HG03432 (cell line): ENCODE measurements around the gene OXSR1.

Source experiments
- ATAC-seq: cut with Tn5 transposase; IDR thresholded peaks from one replicate; pipeline ENCODE4 v1.9.1; 2021; ENCODE audit warnings: mild to moderate bottlenecking, moderate library complexity; ENCODE audit not compliant: unreplicated experiment

The OXSR1 gene

DNA sequence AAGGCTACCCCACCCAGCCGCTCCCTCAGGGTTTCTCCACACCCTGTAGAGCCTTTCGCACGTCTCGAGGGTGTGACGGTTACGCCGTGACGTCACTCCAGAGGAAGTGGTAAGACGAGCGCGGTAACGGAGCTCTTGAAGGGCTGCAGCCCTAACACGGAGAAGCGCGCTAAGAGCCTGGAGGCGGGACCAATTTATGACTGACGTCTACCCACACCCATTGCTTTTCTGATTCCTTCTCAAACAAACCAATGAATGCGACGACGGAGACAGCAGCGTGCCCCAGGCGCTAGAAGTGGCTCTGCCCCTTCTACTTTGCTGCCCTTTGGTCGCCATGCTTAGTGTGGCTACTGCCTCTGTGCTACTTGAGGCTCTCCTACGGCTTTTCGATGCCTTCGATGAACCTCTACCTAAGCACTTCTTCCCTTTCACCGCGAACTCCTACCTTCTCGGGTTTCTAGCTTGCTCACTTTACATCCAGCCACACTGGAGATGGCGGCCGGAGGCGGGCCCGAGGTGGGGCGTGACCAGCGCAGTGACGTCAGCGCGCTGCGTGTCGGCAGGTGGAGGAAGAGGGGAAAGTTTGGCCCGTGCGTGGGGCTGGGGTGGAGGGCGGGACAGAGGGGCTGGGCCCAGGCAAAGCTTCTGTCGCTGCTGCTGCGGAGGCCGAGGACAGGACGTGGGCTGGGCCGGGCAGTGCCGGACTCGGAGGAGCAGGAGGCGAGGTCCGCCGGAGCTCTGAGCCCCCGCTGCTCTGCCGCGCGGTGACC, at the start of gene OXSR1:
OXSR1 (plus strand) TSS at position 586 of the 770 bp plus-strand sequence. CDS start 340 bp downstream, outside the sequence.
- peak; percentile 92 for ATAC-seq

DNA sequence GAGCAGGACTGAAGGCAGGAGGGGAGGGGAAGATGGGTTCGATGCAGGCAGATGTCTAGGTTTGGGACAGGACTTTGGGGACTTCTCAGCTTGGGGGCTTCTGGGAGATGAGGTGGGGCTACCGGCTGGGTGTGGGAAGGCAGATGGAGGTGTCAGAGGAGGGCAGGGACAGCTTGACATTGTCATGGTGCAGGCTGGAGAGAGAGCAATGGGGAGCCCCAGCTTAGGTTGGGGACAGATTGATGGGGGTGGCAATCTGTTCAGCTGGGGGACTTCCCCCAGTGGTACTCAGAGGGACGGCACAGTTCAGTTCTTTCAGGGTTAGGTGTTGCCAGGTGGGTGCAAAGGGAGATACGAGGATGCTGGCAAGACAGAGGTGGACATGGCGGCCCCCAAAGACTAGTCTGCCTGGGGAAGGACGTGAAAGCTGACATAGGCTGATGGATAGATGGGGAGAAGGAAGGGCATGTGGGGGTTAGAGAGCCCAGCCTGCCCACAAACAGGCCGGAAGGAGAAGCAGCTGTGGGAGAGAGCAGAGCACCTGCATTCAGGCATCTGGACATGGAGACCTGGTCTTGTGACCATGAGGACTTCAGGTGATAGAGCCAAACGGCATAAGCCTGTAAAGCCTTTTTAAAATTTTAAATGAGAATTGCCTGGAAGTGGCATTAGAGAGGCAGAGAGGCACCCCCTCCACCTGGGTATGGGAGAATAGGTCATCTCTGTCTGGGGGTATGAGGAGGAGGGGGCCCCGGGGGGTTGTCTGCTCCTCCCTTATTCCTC, 49.5 kb upstream of the OXSR1 start:
- no peak for ATAC-seq

DNA sequence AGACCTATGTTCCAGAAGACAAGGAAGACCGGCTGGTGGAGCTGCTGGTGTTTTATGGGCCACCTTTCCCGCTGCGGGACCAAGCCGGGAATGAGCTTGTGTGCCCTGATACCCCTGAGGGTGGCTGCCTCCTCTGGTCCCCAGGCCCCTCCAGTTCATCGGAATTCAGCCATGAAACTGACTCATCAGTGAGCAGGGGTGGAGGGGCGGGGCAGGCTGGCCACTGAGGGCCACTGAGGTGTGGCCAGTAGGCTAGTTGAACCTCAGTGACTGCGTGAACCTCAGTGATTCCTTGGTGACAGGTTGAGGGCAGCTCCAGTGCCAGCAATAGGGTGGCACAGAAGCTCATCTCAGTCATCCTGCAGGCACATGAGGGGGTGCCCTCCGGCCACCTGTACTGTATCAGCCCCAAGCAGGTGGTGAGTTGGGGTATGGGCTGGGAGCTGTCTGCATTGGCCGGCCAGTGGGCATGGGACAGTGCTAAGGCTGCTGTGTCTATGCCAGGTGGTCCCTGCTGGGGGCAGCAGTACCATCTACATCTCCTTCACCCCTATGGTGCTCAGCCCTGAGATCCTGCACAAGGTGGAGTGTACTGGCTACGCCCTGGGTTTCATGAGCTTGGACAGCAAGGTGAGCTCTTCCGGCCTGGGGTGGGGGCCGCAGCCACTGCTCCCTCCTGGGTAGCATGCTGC, 48.7 kb upstream of the OXSR1 start:
- ATAC-seq = no peak

DNA sequence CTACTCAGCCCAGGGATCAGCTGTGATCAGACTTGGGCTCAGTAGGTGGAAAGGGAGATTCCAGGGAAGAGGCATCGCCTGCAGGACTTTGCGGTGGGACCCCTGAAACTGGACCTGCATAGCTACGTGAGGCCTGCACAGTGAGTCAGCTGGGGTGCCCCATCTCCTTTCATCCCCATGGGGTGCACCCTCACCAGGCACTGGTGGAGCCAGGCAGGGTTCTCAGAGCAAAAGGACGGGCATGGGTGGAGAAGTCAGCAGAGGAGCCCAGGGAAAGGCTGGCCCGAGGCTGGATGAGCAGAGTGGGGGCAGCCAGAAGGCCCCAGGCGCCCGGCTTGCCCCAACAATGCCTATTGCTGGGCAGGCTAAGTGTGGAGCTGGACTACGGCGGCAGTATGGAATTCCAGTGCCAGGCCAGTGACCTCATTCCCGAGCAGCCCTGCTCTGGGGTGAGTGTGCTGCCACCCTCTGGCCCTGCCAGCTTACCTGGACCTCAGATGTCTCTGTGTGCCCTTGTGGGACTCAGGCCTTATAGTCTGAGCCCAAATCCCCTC, 48.1 kb upstream of the OXSR1 start:
- no peak for ATAC-seq

DNA sequence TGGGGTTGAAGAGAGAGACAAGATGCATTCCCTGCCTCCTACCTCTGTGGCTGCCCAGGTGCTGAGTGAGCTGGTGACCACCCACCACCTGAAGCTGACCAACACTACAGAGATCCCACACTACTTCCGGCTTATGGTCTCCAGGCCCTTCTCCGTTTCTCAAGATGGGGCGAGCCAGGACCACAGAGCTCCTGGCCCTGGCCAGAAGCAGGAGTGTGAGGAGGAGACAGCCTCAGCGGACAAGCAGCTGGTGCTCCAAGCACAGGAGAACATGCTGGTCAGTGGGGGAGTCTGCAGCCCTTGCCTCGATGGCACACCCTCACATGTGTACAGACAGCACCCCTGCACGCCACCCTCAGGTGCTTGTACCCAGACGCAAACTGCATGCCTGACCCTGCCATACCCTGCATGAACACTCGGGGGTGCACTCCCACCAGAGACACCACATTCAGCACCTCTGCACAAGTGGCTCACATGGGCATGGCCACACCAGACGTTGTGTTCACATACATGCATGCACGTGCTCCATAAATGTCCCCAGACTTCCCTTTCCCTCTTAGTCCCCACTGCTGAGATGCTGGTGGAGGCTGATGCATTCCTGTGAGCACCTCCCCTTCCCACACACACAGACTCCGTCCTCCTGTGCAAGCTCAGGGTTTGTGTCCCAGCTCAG, 47.5 kb upstream of the OXSR1 start:
- ATAC-seq = peak; percentile 77

DNA sequence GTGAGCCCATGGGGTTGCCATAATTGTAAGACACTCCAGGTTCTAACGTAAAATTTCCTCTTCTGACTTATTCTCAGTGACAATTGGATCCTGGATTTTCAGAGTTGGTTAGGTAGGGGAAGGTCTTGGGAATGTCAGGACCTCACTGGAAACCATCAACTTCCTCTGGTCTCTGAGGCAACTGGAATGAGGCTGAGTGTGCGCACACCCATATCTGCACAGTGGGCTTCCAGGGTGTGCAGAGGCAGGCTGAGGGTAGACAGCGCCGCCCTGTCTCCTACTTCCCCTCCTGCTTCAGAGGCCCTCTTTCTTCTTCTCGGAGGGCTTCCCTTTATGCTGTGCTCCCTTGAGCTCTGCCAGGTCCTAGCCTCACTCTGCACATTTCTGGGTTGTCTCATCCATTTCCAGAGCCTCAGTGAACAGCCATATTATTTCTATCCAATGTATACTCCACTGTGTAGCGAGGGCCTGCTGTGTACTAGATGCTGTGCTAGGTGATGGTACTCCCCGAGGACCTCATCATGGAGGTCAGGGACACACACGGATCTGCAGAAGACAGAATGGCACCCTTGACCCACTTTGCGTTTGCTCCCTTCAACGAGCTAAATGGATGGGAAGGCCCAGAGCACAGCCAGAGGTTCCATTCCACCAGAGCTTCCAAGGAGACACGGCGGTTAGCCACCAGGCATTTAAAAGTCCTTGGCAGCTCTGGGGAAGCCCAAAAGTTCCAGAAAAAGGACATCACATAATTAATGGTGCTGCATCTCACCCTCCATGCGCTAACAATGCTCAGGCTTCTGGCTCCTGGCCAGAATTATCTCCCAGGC, 46.7 kb upstream of the OXSR1 start:
- ATAC-seq = no peak

DNA sequence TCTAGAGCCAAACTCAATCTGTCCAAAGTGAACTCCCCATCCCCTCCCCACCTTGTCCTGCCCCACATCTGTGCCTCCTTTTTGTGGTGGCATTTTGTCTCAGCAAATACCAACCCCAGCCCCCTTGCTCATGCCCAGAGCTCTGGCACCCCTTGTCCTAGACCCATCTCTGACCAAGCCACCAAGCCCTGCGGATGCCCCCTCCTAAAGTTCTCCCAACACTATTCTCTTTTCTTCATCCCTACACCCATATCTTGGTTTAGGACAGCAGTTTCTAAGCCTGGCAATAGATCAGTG, 46.1 kb upstream of the OXSR1 start:
- no peak for ATAC-seq

DNA sequence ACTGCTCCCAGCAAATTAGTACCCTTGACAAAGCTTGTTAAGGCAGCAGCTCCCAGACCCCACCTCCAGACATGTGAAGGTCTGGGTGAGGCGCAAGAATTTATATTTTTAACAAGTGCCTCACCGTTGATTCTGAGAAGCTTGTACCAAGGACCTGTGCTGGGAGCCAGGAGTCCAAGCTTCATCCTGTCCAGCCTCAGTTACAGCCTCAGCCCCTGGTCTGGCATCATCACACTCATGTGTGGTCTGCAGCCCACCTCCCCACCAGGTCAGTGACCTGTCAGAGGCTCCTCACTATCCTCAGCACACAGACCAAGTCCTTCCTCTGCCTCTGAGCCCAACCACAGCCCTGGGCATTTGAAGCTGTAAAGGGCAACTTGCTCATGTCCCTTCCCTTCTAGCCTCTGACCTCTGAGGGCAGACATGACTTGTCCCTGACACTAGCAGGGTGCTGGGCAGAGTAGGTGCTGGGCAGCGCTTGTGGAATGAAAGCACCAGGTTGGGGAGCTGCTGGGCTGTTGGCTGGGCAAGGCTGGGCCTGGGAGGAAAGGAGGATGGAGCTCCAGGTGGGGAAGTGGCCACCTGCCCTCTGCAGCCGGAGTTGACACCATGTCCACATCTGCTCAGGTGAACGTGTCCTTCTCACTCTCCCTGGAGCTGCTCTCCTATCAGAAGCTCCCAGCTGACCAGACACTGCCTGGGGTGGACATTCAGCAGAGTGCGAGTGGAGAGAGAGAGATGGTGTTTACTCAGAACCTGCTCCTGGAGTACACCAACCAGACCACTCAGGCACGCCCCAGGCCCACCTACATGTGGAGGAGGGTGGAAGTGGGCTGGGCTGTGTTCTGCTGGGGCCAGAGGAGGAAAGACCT, 45.3 kb upstream of the OXSR1 start:
- ATAC-seq = no peak

DNA sequence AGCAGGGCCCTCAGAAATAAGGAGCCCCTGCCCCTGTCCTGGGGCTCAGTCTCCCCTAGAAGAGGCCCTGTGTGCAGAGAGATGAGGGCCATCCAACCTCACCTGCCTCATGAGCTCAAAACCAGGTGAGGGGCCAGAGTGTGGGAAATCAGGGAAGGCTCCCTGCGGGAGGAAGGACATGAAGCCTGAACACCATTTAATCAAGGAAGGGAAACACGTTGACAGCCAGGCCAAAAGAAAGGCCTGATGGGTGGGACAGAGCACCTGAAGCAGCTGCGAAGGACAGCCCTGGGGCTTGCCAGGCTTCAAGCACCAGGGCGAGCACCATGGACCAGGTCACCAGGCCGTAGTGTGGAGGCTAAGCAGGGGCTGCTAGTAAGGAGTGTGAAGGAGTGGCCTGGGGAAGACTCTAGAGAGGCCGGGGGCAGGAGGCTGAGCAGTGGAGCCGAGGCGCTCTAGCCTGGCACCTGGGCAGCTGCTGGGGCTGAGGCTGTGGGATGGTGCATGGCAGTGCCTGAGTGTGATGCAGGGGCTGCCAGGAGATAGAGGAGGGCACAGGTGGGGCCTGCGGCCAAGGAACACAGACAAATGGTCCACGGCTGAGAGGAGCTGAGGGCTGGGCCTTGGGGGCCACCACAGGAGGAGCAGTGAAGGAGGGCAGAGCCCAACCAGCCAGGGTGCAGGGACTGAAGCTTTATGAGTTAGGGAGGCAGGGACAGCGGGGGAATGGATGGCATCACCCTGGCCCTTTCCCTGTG, 44.5 kb upstream of the OXSR1 start:
- no peak for ATAC-seq

DNA sequence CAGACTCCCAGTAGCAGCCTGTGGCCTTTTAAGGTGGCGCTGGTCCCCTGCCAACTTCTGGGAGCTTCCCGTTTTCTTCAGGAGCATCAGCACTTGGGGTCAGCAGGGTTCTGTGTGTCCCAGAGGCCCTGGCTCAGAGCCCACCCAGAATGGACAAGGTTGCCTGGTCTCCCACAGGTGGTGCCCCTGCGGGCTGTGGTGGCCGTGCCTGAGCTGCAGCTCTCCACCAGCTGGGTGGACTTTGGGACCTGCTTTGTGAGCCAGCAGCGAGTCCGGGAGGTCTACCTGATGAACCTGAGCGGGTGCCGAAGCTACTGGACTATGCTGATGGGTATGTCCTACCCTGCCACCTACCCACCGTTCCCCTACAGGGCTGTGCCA, 43.9 kb upstream of the OXSR1 start:
- no peak for ATAC-seq

DNA sequence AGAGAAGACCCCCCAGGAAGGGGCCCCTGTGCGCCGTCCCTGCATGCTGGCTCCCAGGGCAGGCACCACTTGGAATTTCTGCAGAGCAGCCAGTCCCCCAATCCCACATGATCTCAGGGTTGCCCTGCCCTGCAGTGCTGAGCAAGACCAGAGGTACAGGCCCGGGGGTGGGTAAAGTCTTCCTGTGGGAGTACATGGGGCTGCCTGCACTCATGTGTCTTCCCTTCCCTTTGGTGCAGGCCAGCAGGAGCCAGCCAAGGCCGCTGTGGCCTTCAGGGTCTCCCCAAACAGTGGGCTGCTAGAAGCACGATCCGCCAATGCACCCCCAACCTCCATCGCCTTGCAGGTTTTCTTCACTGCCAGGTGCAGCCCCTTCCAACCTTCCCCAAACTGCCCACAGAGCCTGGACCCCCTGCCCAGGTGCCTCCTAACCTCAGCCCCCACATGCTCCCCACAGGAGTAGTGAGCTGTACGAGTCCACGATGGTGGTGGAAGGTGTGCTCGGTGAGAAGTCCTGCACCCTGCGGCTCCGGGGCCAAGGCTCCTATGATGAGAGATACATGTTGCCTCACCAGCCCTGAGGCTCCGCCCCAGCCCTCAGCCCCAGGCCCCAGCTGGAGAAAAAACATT, 43.4 kb upstream of the OXSR1 start:
- no peak for ATAC-seq

DNA sequence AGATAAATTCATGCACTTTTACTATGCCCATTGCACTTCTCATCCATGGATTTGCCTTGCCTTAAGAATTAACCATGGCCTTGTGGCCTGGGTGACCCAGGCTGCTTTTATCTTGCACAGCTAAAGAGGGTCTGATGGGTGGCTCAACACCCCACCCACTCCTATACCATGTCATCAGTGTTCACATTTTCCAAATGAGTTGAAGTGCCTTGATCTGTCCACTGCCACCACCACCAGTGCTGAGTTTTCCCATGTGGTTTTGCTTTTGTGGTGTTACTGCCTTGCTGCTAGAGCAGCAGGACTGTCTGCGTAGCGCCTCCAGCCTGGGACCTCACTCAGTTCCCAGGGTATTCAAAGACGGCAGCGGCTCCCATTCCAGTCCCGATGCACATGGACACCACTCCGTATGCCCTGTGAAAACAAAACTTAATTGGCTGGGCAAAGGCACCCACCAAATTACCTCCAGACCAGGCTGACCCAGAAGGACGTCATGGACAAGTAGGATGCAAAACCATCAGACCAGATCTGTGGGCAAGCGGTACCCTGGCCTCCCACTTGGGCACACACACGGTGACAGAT, 42.5 kb upstream of the OXSR1 start:
- ATAC-seq = no peak

DNA sequence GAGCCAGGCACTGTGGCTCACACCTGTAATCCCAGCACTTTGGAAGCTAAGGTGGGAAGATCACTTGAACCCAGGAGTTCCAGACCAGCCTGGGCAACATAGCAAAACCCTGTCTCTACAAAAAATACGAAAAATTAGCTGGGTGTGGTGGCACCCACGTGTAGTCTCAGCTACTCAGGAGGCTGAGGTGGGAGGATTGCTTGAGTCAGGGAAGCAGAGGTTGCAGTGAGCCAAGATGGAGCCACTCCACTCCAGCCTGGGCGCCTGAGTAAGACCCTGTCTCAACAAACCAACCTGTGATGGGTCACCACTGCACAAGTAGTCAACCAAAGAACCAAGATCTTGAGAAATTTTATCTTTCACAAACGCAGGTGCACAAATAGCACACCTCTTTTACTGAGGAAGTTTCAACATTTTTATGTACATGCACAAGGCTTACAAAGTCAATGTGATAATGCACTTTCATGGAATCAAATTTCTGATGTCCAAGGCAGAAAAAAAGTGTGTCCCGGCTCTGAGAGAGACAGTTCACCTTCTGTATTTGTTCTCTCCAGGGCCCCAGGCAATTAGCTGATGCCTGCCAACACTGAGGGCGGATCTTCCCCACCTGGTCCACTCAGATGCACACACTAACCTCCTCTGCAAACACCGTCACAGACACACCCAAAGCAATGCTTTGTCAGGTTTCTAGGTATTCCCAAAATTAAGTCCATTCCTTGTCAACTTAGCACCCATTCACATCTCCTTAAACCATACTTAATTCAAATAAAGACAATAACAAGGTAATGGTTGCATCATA, 40.8 kb upstream of the OXSR1 start:
- no peak for ATAC-seq

DNA sequence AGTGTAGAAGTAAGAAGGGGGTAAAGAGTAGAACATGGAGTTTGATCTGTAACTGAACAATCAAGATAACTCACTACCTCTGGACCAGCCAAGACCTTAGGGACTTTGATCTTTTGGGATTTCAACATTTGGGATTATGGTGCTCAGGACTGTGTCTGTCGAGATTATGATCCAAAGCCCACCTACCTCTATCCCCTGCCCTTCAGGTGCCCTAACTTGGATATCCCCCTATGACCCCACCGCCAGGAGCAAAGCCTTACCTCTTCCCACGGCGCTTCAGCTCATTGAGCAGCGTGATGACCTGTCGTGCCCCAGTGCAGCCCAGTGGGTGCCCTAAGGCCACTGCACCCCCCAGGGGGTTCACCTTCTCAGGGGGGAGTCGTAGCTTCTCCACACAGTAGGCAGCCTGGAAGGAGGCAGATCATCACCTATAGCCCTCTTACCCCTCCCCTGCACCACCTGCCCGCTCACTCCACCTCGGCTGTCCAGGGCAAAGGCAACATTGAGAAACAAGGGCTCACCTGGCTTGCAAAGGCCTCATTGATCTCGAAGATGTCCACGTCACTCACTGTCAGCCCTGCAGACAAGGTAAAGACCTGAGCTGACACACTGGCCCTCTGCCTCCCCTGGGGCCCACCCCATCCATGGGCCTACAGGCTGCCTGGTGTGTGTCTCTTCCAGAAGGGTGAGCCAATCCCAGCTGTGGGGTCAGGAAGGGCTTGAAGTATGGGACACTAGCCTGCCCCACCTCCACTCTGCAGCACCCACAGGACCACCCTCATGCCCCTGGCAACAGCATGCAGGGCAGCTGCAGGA, 39.8 kb upstream of the OXSR1 start:
- ATAC-seq = no peak

DNA sequence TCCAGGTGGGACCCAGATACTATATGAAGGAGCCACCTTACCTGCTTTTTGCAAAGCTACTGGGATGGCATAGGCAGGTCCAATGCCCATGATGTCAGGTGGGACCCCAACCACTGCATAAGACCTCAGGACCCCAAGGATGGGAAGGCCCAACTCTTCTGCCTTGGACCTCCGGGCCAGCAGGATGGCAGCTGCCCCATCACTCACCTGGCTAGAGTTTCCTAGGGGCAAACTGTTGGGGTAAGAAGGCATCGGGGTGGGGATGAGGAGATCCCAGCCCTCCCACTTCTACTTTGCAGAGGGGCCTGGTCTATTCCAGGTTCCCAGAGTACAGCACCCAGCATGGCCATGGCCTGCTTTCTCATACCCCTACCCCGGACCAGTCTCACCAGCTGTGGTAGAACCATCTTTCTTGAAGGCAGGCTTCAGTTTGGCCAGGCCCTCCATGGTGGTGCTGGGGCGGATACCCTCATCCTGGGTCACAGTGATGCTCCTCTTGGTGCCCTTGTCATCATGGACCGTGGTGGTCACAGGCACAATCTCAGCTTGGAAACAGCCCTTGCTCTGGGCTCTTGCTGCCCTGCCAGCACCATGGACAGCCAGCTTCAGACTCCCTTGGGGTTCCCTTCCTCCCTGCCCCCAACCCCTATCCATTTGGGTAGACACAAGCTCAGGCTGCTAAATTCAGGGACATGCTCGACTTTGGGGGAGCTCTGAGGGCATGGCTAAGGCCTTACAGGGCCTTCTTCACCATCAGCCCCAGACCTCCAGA, 39.0 kb upstream of the OXSR1 start:
- ATAC-seq = no peak
